ENCODE results near the gene CAMK2D.

DNA sequence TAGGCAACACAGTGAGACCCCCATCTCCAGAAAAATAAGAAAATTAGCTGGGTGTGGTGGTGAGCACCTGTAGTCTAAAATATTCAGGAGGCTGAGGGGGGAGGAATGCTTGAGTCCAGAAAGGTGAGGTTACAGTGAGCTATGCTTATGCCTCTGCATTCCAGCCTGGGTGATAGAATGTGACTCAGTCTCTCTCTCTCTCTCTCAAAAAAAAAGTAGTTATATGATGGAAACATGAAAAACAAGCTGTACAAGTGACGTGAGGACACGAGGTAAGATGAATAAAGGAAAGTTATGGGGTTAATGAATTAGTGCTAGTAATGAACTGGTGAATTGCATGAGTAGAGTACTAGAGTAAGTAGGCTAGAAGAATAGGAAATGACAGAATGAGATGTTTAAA, 21.8 kb upstream of the CAMK2D start:
- TF ChIP-seq, protein P1, sequence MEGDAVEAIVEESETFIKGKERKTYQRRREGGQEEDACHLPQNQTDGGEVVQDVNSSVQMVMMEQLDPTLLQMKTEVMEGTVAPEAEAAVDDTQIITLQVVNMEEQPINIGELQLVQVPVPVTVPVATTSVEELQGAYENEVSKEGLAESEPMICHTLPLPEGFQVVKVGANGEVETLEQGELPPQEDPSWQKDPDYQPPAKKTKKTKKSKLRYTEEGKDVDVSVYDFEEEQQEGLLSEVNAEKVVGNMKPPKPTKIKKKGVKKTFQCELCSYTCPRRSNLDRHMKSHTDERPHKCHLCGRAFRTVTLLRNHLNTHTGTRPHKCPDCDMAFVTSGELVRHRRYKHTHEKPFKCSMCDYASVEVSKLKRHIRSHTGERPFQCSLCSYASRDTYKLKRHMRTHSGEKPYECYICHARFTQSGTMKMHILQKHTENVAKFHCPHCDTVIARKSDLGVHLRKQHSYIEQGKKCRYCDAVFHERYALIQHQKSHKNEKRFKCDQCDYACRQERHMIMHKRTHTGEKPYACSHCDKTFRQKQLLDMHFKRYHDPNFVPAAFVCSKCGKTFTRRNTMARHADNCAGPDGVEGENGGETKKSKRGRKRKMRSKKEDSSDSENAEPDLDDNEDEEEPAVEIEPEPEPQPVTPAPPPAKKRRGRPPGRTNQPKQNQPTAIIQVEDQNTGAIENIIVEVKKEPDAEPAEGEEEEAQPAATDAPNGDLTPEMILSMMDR (IDR thresholded peaks at IDR 0.05), result no peak
- TF ChIP-seq POLR2A (IDR thresholded peaks at IDR 0.05) (no peak), EP300 (IDR thresholded peaks at IDR 0.05) (no peak), POLR2AphosphoS5 (IDR thresholded peaks at IDR 0.05) (no peak)

Measured in sigmoid colon (tissue), 4 donors.